ENCODE data around the gene BANF2. TPM values are rescaled to one million over a fixed set of nuclear protein-coding genes. Genes with fewer than 3 reads are reported as not detected.

BANF2 gene
- total RNA-seq, result not detected in 2 replicates

DNA sequence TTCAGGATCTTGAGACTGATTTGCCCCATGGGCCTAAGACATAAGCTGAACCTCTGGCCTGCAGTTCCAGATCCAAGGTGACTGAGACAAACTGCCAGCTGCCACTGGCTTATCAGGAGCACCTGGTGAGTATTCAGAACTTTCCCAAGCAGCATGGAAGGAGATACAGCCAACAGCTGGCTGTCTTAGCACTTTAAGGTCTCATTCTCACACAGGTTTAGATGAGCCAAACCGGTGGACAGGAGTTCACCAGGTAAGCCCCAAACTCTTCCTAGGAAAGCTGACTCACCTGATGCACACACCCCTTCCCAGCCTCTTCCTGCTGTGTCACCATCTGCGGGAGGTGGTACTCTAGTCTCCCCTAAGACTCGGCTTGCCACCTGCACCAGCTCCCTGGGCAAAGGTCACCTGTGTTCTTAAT lies at the start of gene BANF2:
Gene BANF2, plus strand, starts transcription at position 36 of the 421 bp plus-strand sequence. CDS start 25,060 bp downstream, outside the sequence.
- DNase-seq (ENCODE audit: low read depth), result no peak

GRCh38 chr20:17650301-17651128 lies 49.3 kb upstream of the BANF2 start:
- H3K36me3 ChIP-seq (ENCODE audit: control insufficient read depth, insufficient read depth, low read length), result no peaks in the 10 kb centered on the region
- TF ChIP-seq CTCF (IDR thresholded peaks at IDR 0.05; ENCODE audit: insufficient read depth, low read length, poor library complexity, severe bottlenecking), result no peak
- no peak for DNase-seq (ENCODE audit: low read depth)
- no peaks in the 10 kb centered on the region for H3K27me3 ChIP-seq (ENCODE audit: control insufficient read depth, insufficient read depth, low read length)
- H3K4me3 ChIP-seq (ENCODE audit: low read depth, low read length), result no peak overlapping the region

More for the DNA sequence above, at the start of gene BANF2:
- H3K4me3 ChIP-seq (ENCODE audit: low read depth, low read length), result no peak within 1 kb of the TSS
- TF ChIP-seq CTCF (IDR thresholded peaks at IDR 0.05; ENCODE audit: insufficient read depth, low read length, poor library complexity, severe bottlenecking), result no peak
- H3K36me3 ChIP-seq (ENCODE audit: control insufficient read depth, insufficient read depth, low read length), result no peaks in the 10 kb centered on the region
- H3K27me3 ChIP-seq (ENCODE audit: control insufficient read depth, insufficient read depth, low read length), result no peaks in the 10 kb centered on the region

- no peak for DNase-seq (ENCODE audit: low read depth)
- no peaks in the 10 kb centered on the region for H3K27me3 ChIP-seq (ENCODE audit: control insufficient read depth, insufficient read depth, low read length)
- H3K36me3 ChIP-seq (ENCODE audit: control insufficient read depth, insufficient read depth, low read length), result no peaks in the 10 kb centered on the region
- TF ChIP-seq CTCF (IDR thresholded peaks at IDR 0.05; ENCODE audit: insufficient read depth, low read length, poor library complexity, severe bottlenecking), result no peak
- H3K4me3 ChIP-seq (ENCODE audit: low read depth, low read length), result no peak overlapping the region
Measured at GRCh38 chr20:17651129-17651759, 48.5 kb upstream of the BANF2 start.

GRCh38 chr20:17651760-17652388 lies 47.9 kb upstream of the BANF2 start:
- no peak for DNase-seq (ENCODE audit: low read depth)
- H3K4me3 ChIP-seq (ENCODE audit: low read depth, low read length), result no peak overlapping the region
- H3K36me3 ChIP-seq (ENCODE audit: control insufficient read depth, insufficient read depth, low read length), result no peaks in the 10 kb centered on the region
- no peaks in the 10 kb centered on the region for H3K27me3 ChIP-seq (ENCODE audit: control insufficient read depth, insufficient read depth, low read length)
- TF ChIP-seq CTCF (IDR thresholded peaks at IDR 0.05; ENCODE audit: insufficient read depth, low read length, poor library complexity, severe bottlenecking), result no peak

DNA sequence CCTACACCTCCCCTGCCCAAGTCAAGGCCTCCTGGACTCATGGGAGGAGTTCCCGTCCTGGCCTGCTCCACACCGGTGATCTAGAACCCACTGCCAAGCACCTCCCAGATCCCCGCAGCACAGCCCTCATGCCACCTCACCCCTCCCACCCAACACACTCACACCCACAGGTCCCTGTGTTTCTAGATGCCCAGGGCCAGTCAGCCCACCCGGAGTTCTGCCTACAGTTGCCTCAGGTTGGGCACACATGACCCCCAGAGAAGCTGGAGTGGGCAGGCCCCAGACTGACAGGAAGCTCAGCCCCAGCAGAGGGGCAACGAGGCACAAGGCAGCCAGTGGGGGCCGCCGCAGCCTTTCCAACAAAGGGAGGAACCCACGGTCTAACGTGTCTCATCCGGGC lies 47.4 kb upstream of the BANF2 start:
- H3K27me3 ChIP-seq (ENCODE audit: control insufficient read depth, insufficient read depth, low read length), result no peaks in the 10 kb centered on the region
- no peak overlapping the region for H3K4me3 ChIP-seq (ENCODE audit: low read depth, low read length)
- no peak for DNase-seq (ENCODE audit: low read depth)
- TF ChIP-seq CTCF (IDR thresholded peaks at IDR 0.05; ENCODE audit: insufficient read depth, low read length, poor library complexity, severe bottlenecking), result no peak
- H3K36me3 ChIP-seq (ENCODE audit: control insufficient read depth, insufficient read depth, low read length), result no peaks in the 10 kb centered on the region

All from kidney epithelial cell (primary cell).